ENCODE measurements around the gene DAGLA.

DAGLA gene

DNA sequence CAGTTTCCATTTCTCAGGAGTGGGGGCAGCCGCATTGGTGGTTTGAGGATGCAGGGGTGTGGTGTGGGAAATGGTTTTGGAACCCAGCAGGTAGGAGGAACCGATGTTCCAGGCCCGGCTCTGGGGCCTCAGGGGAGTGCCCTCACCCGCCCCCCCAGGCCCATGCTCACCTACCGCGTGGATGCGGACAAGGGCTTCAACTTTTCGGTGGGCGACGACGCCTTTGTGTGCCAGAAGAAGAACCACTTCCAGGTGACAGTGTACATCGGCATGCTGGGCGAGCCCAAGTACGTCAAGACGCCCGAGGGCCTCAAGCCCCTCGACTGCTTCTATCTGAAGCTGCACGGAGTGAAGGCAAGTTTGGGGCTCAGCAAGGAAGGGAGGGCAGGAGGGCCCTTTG is 93.6 kb downstream of the DAGLA start:
- TF ChIP-seq, protein P1, sequence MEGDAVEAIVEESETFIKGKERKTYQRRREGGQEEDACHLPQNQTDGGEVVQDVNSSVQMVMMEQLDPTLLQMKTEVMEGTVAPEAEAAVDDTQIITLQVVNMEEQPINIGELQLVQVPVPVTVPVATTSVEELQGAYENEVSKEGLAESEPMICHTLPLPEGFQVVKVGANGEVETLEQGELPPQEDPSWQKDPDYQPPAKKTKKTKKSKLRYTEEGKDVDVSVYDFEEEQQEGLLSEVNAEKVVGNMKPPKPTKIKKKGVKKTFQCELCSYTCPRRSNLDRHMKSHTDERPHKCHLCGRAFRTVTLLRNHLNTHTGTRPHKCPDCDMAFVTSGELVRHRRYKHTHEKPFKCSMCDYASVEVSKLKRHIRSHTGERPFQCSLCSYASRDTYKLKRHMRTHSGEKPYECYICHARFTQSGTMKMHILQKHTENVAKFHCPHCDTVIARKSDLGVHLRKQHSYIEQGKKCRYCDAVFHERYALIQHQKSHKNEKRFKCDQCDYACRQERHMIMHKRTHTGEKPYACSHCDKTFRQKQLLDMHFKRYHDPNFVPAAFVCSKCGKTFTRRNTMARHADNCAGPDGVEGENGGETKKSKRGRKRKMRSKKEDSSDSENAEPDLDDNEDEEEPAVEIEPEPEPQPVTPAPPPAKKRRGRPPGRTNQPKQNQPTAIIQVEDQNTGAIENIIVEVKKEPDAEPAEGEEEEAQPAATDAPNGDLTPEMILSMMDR (IDR thresholded peaks at IDR 0.05; ENCODE audit: insufficient read depth, low read depth, low read length, missing control alignments) = no peak
- H3K4me3 ChIP-seq (ENCODE audit: low read depth, low read length) = no peak overlapping the region
- no peak for DNase-seq (ENCODE audit: low read depth)

DNA sequence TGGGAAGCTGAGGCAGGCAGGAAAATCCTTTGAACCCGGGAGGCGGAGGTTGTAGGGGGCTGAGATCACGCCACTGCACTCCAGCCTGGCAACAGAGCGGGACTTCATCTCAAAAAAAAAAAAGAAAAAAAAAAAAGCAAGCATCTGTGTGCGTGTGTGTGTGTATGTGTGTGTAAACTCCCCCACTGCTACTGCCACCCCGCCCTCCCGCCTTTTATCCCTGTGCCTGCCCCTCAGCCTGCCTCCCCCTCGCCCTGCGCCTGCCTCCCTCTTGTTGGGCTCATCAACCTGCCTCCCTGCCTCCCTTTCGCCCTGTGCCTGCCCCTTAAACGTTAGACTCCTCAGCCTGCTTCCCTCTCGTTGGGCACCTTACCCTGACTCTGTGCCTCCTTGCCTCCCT is 94.2 kb downstream of the DAGLA start:
- TF ChIP-seq, protein P1 (IDR thresholded peaks at IDR 0.05; ENCODE audit: insufficient read depth, low read depth, low read length, missing control alignments) = no peak
- no peak for DNase-seq (ENCODE audit: low read depth)
- no peak overlapping the region for H3K4me3 ChIP-seq (ENCODE audit: low read depth, low read length)

DNA sequence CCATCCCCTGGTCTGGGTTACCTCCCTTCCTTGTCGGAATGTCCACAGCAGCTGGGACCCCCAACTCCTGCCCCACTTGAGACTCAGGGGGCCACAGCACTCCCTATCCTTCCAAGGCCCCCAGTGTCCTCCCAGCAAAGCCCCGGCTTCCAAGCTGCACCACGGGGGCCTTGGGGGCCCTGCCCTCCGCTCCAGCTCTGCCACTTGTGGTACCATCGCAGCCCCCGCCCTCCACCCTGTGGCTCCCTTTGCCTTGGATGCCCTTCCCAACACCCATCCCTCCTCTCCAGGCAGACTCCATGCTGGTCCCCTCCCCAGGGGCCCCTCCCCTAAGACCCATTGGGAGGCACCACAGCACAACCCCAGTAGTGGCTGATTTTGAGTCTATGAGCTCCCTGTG is 94.9 kb downstream of the DAGLA start:
- no peak overlapping the region for H3K4me3 ChIP-seq (ENCODE audit: low read depth, low read length)
- TF ChIP-seq, protein P1 (IDR thresholded peaks at IDR 0.05; ENCODE audit: insufficient read depth, low read depth, low read length, missing control alignments) = no peak
- no peak for DNase-seq (ENCODE audit: low read depth)

DNA sequence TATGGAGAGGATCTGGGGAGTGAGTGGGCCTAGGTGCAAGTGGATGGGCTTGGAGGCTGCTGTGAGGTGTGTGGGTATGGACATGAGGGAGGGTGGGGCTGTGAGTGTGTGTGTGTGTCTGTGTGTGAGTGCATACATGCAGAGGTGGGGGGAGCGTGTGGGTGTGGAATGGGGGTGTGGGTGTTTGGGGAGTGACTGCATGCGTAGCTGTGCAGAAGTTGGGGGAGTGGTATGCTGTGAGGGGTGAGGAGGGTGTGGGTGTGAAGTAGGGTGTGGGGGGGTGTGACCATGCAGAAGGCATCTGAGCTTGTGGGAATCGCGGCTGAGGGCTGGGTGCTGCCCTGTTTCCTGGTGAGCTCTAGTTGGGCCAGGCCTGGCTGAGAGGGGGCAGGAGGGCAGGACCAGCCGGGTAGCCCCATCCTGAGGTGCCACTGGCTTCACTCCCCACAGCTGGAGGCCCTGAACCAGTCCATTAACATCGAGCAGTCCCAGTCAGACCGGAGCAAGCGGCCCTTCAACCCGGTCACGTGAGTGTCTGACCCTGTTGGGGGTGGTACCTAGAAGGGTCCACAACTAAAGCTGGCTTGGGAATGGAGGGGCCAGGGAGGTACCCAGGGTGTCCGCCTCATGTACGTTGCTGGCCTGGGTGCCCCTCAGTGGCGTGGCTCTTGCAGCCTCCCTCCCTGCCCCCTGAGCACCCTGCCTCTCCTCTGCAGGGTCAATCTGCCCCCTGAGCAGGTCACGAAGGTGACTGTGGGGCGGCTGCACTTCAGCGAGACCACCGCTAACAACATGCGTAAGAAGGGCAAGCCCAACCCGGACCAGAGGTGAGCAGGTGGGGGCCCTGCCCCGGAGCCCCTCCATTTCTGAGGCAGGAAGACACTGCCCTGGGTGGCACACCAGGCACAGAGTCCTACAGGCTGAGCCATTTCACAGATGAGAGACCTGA is 95.7 kb downstream of the DAGLA start:
- no peak for DNase-seq (ENCODE audit: low read depth)
- TF ChIP-seq, protein P1 (IDR thresholded peaks at IDR 0.05; ENCODE audit: insufficient read depth, low read depth, low read length, missing control alignments) = no peak
- H3K4me3 ChIP-seq (ENCODE audit: low read depth, low read length) = no peak overlapping the region

DNA sequence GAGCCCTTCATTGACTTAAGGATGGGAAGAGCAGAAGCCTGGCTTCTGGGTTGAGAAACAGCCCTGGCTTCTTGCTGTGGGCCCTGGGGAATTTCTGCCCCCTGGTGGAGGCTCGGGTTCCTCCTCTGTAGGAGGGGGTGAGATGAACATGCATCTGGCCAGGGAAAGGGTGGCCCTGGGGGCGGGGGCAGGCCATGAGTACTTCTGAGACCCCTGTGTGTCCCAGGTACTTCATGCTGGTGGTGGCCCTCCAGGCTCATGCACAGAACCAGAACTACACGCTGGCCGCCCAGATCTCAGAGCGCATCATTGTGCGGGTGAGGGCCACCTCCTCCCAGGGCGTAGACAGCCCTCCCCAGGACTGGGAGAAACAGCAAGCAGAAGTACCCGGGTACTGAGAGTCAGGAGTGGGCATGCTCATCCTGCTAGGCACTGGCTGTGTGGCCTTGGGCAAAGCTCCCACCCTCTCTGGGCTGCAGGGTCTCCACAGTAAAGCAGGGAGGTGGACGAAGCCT is 96.4 kb downstream of the DAGLA start:
- DNase-seq (ENCODE audit: low read depth) = peak; percentile 71
- TF ChIP-seq, protein P1 (IDR thresholded peaks at IDR 0.05; ENCODE audit: insufficient read depth, low read depth, low read length, missing control alignments) = peak; percentile 77
- H3K4me3 ChIP-seq (ENCODE audit: low read depth, low read length) = no peak overlapping the region

DNA sequence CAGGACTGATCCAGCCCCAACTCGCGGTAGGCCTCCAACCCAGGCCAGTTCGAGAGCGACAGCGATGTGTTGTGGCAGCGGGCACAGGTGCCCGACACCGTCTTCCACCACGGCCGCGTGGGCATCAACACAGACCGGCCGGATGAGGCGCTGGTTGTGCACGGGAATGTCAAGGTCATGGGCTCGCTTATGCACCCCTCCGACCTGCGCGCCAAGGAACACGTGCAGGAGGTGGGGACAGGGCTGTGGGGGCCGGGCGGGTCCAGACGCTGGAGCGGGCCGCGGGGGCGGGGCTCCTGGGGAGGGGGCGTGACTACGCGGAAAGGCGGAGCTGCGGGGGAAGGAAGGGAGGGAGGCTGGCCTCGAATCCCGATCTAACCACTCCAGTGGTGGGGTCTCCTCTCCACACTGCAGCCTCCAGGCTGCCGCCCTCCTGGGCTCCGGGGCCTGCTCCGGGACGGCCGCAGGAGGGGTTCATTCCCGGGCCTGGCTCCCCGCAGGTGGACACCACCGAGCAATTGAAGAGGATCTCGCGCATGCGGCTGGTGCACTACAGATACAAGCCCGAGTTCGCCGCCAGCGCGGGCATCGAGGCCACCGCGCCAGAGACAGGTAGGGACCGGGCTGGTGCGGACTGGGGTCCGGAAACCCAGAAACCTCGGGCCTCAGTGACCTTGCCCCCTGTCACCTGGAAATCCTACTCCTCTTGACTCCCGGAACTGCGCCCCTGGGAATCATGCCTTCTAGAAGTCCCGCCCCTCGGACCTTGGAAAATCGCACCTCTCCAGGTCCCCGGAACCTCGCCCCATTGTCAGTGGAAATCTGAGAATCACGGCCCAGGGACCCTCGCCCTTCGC is 97.3 kb downstream of the DAGLA start:
- TF ChIP-seq, protein P1 (IDR thresholded peaks at IDR 0.05; ENCODE audit: insufficient read depth, low read depth, low read length, missing control alignments) = no peak
- no peak for DNase-seq (ENCODE audit: low read depth)
- no peak overlapping the region for H3K4me3 ChIP-seq (ENCODE audit: low read depth, low read length)

Data from GM12865 (cell line).